Measurements from ENCODE around the gene SOX6.

GRCh38 chr11:15970506-15971214, 385.7 kb downstream of the SOX6 start:
- TF ChIP-seq FOXA3 (CRISPR knock-in tag; IDR thresholded peaks at IDR 0.05), result no peak
- TF ChIP-seq ZSCAN20 (CRISPR knock-in tag; IDR thresholded peaks at IDR 0.05; ENCODE audit: borderline replicate concordance), result no peak
- TF ChIP-seq ZBTB4 (CRISPR knock-in tag; IDR thresholded peaks at IDR 0.05; ENCODE audit: borderline replicate concordance), result no peak
- TF ChIP-seq ZKSCAN1 (IDR thresholded peaks at IDR 0.05; ENCODE audit: low read length), result no peak
- no peak for TF ChIP-seq DNMT3B (CRISPR knock-in tag; conservative IDR thresholded peaks at IDR 0.05)
- no peak for TF ChIP-seq TAF1 (CRISPR knock-in tag; IDR thresholded peaks at IDR 0.05)
- TF ChIP-seq ZNF441 (CRISPR knock-in tag; IDR thresholded peaks at IDR 0.05; ENCODE audit: borderline replicate concordance), result no peak
- no peak for TF ChIP-seq EZH2 (conservative IDR thresholded peaks at IDR 0.05; ENCODE audit: low read depth, low read length)
- TF ChIP-seq POLR2A (IDR thresholded peaks at IDR 0.05; ENCODE audit: insufficient read depth in 1 of 2, low read depth in 2 of 2, low read length in 2 of 2), result no peak
